Raji (cell line): Measurements from ENCODE around the gene RAPGEF4.

Experiments
- POLR2A ChIP-seq: IDR thresholded peaks from 2 replicates; pipeline ENCODE4 v1.6.1; 2011; ENCODE audit warnings: low read depth, low read length, control low read depth; ENCODE audit not compliant: insufficient read depth

Gene RAPGEF4

DNA sequence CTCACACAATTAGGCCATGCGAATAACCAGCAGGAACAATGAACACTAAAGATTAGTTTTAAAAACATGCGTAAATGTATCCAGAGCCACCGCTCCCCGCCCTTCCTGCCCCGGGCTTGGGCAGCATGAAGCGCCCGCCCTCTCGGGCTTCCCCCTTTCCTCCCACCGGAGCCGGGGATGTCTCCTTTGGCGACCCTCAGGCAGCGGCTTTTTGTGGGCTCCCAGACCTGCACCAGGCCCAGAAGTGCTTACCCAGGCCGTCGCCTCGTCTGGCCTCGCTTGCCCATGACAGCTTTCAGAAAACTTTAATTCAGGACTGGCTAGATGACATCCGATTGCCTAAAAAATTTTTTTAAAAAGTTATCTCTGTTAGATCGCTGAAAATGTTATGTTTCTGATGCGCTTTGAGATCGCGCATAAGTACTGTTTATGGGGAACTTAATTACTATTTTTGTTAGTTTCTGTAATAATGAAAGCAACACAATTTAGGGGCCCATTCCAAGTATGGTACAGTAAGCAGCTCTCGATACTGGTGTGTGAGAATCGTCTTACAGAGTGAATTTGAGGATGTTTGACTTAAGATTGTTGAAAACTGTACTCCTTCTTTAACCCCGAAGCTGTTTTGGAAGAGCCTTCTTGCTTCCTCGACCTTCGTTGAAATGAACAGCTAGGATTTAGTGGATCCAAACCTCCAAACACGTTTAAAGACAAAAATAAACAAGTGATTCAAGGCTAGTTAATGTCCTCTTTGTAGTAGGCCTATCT, 341.1 kb downstream of the RAPGEF4 start:
- TF ChIP-seq POLR2A: no peak; the same call in 1 of the 2 replicates

- TF ChIP-seq POLR2A: no peak
Observed at GRCh38 chr2:173077506-173078177, 342.0 kb downstream of the RAPGEF4 start.

DNA sequence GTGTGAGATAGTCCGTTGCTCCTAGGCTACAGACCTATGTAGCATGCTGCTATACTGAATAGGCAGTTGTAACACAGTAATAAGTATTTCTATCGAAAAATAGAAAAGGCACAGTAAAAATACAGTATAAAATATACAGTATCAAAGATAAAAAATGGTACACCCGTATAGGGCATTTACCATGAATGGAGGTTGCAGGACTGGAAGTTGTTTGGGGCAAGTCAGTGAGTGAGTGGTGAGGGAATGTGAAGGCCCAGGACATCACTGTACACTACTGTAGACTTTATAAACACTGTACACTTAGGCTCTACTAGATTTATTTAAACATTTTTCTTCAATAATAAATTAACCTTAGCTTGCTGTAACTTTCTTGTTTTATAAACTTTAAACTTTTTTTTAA, 343.5 kb downstream of the RAPGEF4 start:
- TF ChIP-seq POLR2A: no peak

DNA sequence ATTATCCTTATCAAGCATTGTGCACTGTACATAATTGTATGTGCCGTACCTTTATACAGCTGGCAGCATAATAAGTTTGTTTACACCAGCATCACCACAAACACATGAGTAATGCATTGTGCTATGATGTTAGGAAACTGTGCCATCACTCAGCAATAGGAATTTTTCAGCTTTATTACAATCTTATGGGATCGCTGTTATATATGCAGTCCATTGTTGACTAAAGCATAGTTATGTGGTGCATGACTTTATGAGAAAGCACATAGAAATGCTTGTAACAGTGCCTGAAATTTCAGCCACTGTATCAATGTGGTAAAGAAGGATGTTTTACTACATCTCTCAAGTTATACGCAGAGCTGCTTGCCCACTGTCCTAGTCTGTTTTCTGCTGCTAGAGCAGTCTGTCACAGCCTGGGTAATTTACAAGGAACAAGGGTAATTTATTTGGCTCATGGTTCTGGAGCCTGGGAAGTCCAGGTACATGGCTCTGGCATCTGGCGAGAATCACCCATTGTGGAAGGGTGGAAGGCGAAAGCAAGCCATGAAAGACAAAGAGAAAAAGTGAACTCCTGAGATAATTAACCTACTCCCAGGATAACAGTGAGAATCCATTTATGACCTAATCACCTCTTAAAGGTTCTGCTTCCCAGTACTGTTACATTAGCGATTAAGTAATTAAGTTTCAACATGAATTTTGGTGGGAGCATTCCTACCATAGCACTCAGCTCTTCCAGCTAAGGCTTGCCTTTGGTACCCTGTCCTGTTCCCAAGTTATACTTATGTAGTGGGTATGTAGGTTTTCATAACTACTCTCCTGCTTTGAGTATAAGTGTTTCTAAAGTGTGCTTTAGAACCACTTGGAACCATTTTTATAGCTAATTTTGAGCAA, 344.6 kb downstream of the RAPGEF4 start:
- TF ChIP-seq POLR2A: no peak

DNA sequence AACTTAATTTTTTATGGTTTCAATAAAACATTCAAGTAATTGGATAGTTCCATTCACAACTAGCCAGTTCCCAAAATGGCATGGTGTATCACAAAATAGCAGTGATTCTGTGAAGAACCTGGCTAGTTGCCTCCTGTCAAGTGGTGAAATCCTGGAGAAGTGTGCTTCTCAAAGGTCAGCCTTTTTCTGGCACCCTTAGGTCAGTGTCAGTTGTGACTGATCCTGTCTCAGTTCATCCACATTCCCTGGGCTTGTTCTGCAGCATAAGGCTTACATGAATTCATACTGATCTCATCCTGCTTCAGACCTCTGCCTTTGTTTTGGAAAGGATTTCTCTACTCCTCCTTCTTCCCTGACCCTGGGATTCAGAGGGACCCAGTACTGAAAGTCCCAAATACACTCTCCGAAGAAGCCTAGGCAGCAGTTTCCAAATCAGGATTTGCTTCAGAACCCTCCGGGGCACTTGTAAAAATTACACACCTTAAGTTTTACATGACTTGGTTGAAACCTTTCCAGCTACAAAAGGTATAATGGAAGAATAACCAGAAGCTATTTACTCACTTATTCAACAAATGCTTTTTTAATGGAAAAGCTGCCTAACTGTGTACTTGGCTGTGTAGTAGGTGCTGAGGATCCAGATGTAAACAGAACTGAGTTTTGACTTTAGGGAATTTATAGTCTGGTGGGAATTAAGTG, 351.0 kb downstream of the RAPGEF4 start:
- no peak for TF ChIP-seq POLR2A

DNA sequence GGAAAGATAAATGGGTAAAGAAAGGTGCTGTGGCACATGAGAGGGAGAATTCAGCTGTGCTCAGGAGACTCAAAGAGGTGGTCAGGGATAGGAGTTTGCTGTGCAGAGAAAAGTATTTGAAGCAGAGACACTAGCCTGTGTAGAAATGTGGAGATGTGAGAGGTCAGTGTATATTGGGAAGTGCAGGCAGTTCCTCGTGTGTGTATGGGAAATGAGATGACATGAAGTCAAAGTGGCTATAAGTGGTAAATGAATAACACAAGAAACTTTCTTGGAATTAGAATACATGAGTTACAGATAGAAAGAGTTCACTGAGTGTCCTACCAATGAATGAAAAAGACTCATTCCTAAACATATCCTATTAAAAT, 351.6 kb downstream of the RAPGEF4 start:
- TF ChIP-seq POLR2A: no peak

DNA sequence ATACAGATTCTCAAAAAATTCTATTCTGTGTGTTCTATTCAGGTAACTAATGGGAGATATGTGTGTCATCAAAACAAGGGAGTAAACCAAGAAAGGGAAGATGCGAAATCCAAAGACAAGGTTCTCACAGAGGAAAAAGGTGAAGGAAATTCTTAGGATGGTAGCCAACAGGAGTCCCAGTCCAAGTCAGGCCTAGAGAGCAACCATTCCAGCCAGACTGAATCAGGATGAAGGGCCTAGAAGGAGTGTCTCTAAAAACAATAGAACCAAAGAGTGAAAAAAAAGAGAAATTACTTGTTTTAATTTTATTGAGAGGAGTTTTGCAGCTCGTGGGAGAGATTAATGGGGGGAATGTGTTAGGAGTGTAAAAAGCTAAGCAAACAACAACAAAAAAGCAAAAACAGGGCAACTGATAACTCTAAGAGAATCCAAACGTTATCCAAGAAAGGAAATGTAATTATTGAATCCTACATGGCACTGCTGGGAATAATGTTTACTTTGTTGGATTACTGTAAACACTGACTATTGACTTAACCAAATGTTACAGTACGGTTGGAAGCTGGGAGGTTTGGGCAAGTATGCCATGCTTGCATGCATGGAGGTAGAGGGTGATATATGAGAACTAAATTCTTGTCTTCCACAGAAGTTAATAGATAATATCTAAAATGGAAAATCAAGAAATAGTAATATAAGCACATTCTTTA, 352.3 kb downstream of the RAPGEF4 start:
- TF ChIP-seq POLR2A: no peak

- no peak for TF ChIP-seq POLR2A
Observed at GRCh38 chr2:173090276-173090877, 354.7 kb downstream of the RAPGEF4 start.

GRCh38 chr2:173090973-173091660, 355.5 kb downstream of the RAPGEF4 start:
- no peak for TF ChIP-seq POLR2A

GRCh38 chr2:173091910-173092309, 356.3 kb downstream of the RAPGEF4 start:
- no peak for TF ChIP-seq POLR2A

DNA sequence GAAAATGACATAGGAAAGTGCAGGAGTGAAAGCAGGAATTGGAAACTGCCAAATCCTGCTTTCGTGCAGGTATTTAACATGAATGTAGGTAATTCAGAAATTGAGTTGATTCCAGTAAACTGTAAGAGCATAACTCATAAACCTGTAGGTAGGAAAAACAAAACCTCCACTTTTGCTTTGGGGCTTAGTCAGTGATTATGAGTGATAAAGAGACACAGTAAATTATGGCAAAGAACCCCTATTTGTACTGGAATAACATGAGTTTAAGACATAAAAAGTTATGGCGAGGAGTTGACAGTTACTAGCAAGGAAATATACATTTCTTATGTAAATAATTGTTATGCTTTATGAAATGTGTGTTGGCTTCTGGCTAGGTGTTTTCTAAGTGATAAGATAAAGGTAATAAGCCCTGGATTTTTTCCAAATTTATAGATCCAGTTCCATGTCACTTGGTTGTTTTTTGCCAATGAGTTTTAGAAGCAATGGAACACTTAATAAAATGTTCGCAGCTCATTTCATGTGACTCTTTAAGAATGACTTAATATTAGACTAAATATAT, 357.3 kb downstream of the RAPGEF4 start:
- no peak for TF ChIP-seq POLR2A

DNA sequence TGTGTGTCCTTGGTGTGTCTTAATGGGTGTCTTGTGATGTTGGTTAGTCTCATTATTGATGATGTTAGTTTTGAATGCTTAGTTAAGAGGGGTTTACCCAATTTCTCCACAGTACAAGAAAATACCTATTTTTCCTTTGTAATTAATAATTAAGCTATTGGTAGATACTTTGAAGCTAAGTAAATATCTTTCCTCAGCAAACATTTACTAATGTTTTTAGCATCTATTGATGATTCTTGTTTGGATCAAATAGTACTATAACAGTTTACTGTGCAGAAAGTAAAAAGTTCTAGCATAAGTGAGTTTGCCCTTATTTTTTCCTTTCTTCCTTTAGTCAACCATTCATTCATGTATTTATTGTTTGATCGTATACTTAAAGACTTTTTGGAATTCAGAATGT, 359.1 kb downstream of the RAPGEF4 start:
- no peak for TF ChIP-seq POLR2A

DNA sequence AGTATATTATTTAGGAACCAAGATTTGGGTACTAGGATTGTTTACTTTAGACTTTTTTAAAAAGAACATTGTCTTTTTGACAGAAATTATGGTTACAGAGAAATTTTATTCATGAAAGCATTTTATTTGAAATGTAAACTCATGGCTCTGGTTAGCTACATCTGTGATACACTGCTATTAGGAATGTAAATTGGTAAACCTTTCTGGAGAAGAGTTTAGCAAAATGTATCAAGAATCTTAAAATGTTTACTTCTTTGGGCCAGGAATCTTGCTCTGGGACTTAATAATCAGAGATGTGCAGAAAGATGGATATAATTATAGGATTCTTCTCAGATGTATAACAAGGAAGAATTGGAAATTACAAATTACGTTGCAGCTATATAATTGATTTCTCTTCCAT, 359.7 kb downstream of the RAPGEF4 start:
- TF ChIP-seq POLR2A: no peak
